Epidermal melanocyte (primary cell): ENCODE measurements around the gene VWC2.
"Not testable (repeated sequence)": the region's sequence is repeated elsewhere in the genome, so short reads cannot be mapped to it uniquely, and the experiment has no call there.

Experiments used
- DNase-seq: peaks from one replicate; pipeline ENCODE4 v3.0.0; 2011; ENCODE audit warnings: low spot score; ENCODE audit not compliant: insufficient read length

The VWC2 gene

GRCh38 chr7:49850921-49851613 lies 77.6 kb downstream of the VWC2 start:
- no peak for DNase-seq

- not testable (repeated sequence) for DNase-seq
Measured at GRCh38 chr7:49851614-49851934, 78.1 kb downstream of the VWC2 start.

- peak; percentile 45 for DNase-seq
Measured at GRCh38 chr7:49852619-49853462, 79.4 kb downstream of the VWC2 start.

GRCh38 chr7:49855281-49855980 lies 82.0 kb downstream of the VWC2 start:
- DNase-seq = no peak

- DNase-seq = no peak
Measured at GRCh38 chr7:49860293-49860692, 86.9 kb downstream of the VWC2 start.

GRCh38 chr7:49866076-49866735 lies 92.8 kb downstream of the VWC2 start:
- DNase-seq = no peak

- no peak for DNase-seq
Measured at GRCh38 chr7:49866910-49867309, 93.5 kb downstream of the VWC2 start.

- no peak for DNase-seq
Measured at GRCh38 chr7:49873420-49873819, 100.0 kb downstream of the VWC2 start.

GRCh38 chr7:49875336-49875735 lies 101.9 kb downstream of the VWC2 start:
- no peak for DNase-seq

- no peak for DNase-seq
Measured at GRCh38 chr7:49876202-49876601, 102.8 kb downstream of the VWC2 start.

GRCh38 chr7:49878089-49878488 lies 104.7 kb downstream of the VWC2 start:
- DNase-seq = no peak

GRCh38 chr7:49878627-49879026 lies 105.2 kb downstream of the VWC2 start:
- DNase-seq = no peak

GRCh38 chr7:49883933-49884332 lies 110.5 kb downstream of the VWC2 start:
- DNase-seq = no peak

- no peak for DNase-seq
Measured at GRCh38 chr7:49885593-49886285, 112.3 kb downstream of the VWC2 start.

GRCh38 chr7:49892481-49892880 lies 119.0 kb downstream of the VWC2 start:
- DNase-seq = no peak

GRCh38 chr7:49893131-49893530 lies 119.7 kb downstream of the VWC2 start:
- no peak for DNase-seq

GRCh38 chr7:49894543-49894942 lies 121.1 kb downstream of the VWC2 start:
- no peak for DNase-seq

- DNase-seq = no peak
Measured at GRCh38 chr7:49911909-49912308, 138.5 kb downstream of the VWC2 start.

GRCh38 chr7:49926720-49927119 lies 153.3 kb downstream of the VWC2 start:
- DNase-seq = no peak

- no peak for DNase-seq
Measured at GRCh38 chr7:49927631-49928030, 154.2 kb downstream of the VWC2 start.

- no peak for DNase-seq
Measured at GRCh38 chr7:49928787-49929186, 155.3 kb downstream of the VWC2 start.
